DLD1 (cell line): ENCODE results near the gene B3GNT5.

Experiments
- in situ Hi-C: cut with HindIII; loops from 2 replicates; pipeline ENCODE4 v1.10.0; 2017; ENCODE audit warnings: low sequenced_read_pairs

Gene B3GNT5

GRCh38 chr3:183252973-183253527 lies at the start of gene B3GNT5:
Gene B3GNT5, plus strand, starts transcription at chr3:183253253. Its CDS starts 16,546 bp downstream, at chr3:183269799.
- in situ Hi-C loops: no loop called here

- in situ Hi-C loops: loop anchor here (25.0 kb wide), 1 partner anchor 109 kb away; no protein-coding TSS in a partner anchor
Measured at GRCh38 chr3:183203670-183204069, 49.4 kb upstream of the B3GNT5 start.

GRCh38 chr3:183208260-183208659 lies 44.8 kb upstream of the B3GNT5 start:
- in situ Hi-C loops: loop anchor here (25.0 kb wide), 1 partner anchor 104 kb away; no protein-coding TSS in a partner anchor

- in situ Hi-C loops: loop anchor here (25.0 kb wide), 1 partner anchor 104 kb away; no protein-coding TSS in a partner anchor
Measured at GRCh38 chr3:183208800-183209199, 44.3 kb upstream of the B3GNT5 start.

GRCh38 chr3:183210341-183210740 lies 42.7 kb upstream of the B3GNT5 start:
- in situ Hi-C loops: loop anchor here (25.0 kb wide), 1 partner anchor 102 kb away; no protein-coding TSS in a partner anchor

- in situ Hi-C loops: loop anchor here (25.0 kb wide), 1 partner anchor 101 kb away; no protein-coding TSS in a partner anchor
Measured at GRCh38 chr3:183210862-183211341, 42.2 kb upstream of the B3GNT5 start.

GRCh38 chr3:183211352-183211751 lies 41.7 kb upstream of the B3GNT5 start:
- in situ Hi-C loops: loop anchor here (25.0 kb wide), 1 partner anchor 101 kb away; no protein-coding TSS in a partner anchor

GRCh38 chr3:183212096-183212495 lies 41.0 kb upstream of the B3GNT5 start:
- in situ Hi-C loops: loop anchor here (25.0 kb wide), 1 partner anchor 100 kb away; no protein-coding TSS in a partner anchor

GRCh38 chr3:183212565-183212964 lies 40.5 kb upstream of the B3GNT5 start:
- in situ Hi-C loops: loop anchor here (25.0 kb wide), 1 partner anchor 100 kb away; no protein-coding TSS in a partner anchor

- in situ Hi-C loops: loop anchor here (25.0 kb wide), 1 partner anchor 99 kb away; no protein-coding TSS in a partner anchor
Measured at GRCh38 chr3:183213415-183214276, 39.4 kb upstream of the B3GNT5 start.

GRCh38 chr3:183214277-183214612 lies 38.8 kb upstream of the B3GNT5 start:
- in situ Hi-C loops: loop anchor here (25.0 kb wide), 1 partner anchor 98 kb away; no protein-coding TSS in a partner anchor

GRCh38 chr3:183215591-183216202 lies 37.4 kb upstream of the B3GNT5 start:
- in situ Hi-C loops: loop anchor here (25.0 kb wide), 1 partner anchor 97 kb away; no protein-coding TSS in a partner anchor

- in situ Hi-C loops: loop anchor here (25.0 kb wide), 1 partner anchor 95 kb away; no protein-coding TSS in a partner anchor
Measured at GRCh38 chr3:183217548-183218332, 35.3 kb upstream of the B3GNT5 start.

GRCh38 chr3:183218826-183219225 lies 34.2 kb upstream of the B3GNT5 start:
- in situ Hi-C loops: loop anchor here (25.0 kb wide), 1 partner anchor 93 kb away; no protein-coding TSS in a partner anchor

- in situ Hi-C loops: loop anchor here (25.0 kb wide), 1 partner anchor 91 kb away; no protein-coding TSS in a partner anchor
Measured at GRCh38 chr3:183220828-183221227, 32.2 kb upstream of the B3GNT5 start.

- in situ Hi-C loops: loop anchor here (25.0 kb wide), 1 partner anchor 90 kb away; no protein-coding TSS in a partner anchor
Measured at GRCh38 chr3:183222631-183223235, 30.3 kb upstream of the B3GNT5 start.

- in situ Hi-C loops: loop anchor here (25.0 kb wide), 1 partner anchor 88 kb away; no protein-coding TSS in a partner anchor
Measured at GRCh38 chr3:183224180-183224970, 28.7 kb upstream of the B3GNT5 start.

- in situ Hi-C loops: no loop called here
Measured at GRCh38 chr3:183226333-183226890, 26.6 kb upstream of the B3GNT5 start.
